PC-3 (cell line): ENCODE measurements around the gene LPIN2. TPM values are rescaled to one million over a fixed set of nuclear protein-coding genes. Genes with fewer than 3 reads are reported as not detected.
A peak's percentile ranks its signal among the peaks of the same experiment; 100 is the strongest.
"Not testable (repeated sequence)": the region's sequence is repeated elsewhere in the genome, so short reads cannot be mapped to it uniquely, and the experiment has no call there.

Experiments
- ATAC-seq: fragments of 200-7000 bp; cut with Tn5 transposase; 2 replicates; pipeline ENCODE4 v1.9.1; 2020; ENCODE audit warnings: mild to moderate bottlenecking, moderate library complexity
- BruUV-seq: library from RNA; stranded (reverse); fragments of 400-500 nt; replicated peaks from 2 replicates; lab custom pipeline; 2021; lab: Mats Ljungman, UMichigan
- CTCF ChIA-PET: fragments of 300-600 bp; sonication (Branson Sonifier 250); formaldehyde crosslinking; loops from one replicate; lab custom pipeline; 2022; ENCODE audit warnings: antibody characterized with exemption; lab: Charles Lee
- POLR2A ChIA-PET: fragments of 300-600 bp; sonication (Branson Sonifier 250); formaldehyde crosslinking; loops from one replicate; lab custom pipeline; 2022; ENCODE audit warnings: antibody characterized with exemption; ENCODE audit not compliant: unreplicated experiment; lab: Charles Lee
- DNase-seq: peaks from one replicate; pipeline ENCODE4 v3.0.0-alpha.2; 2015
- H2AFZ ChIP-seq: fragments of 300-600 bp; sonication (generic); 2 replicates; pipeline ENCODE4 v1.6.0; 2016; ENCODE audit warnings: antibody characterized with exemption, low read length
- H3F3A ChIP-seq: fragments of 300-600 bp; sonication (generic); one replicate; pipeline ENCODE4 v1.6.0; 2017; ENCODE audit warnings: antibody characterized with exemption, low read length, control low read depth, mild to moderate bottlenecking; ENCODE audit not compliant: unreplicated experiment
- H3K27ac ChIP-seq: fragments of 300-600 bp; sonication (generic); 2 replicates; pipeline ENCODE4 v1.5.1; 2016; ENCODE audit warnings: mild to moderate bottlenecking, low read length
- H3K27me3 ChIP-seq: fragments of 300-600 bp; sonication (generic); 2 replicates; pipeline ENCODE4 v1.6.1; 2016; ENCODE audit warnings: low read length, mixed read lengths
- H3K36me3 ChIP-seq: fragments of 300-600 bp; sonication (generic); 2 replicates; pipeline ENCODE4 v1.6.1; 2016; ENCODE audit warnings: low read depth, mixed run types, low read length, mixed read lengths
- H3K4me1 ChIP-seq: fragments of 300-600 bp; sonication (generic); 2 replicates; pipeline ENCODE4 v1.5.1; 2016; ENCODE audit warnings: low read length; ENCODE audit not compliant: insufficient read depth
- H3K4me2 ChIP-seq: fragments of 300-600 bp; sonication (generic); 2 replicates; pipeline ENCODE4 v1.6.0; 2016; ENCODE audit warnings: low read length
- H3K4me3 ChIP-seq: fragments of 300-600 bp; sonication (generic); 2 replicates; pipeline ENCODE4 v1.5.1; 2016; ENCODE audit warnings: mild to moderate bottlenecking, low read length, mixed read lengths
- H3K79me2 ChIP-seq: fragments of 300-600 bp; sonication (generic); 2 replicates; pipeline ENCODE4 v1.6.1; 2017; ENCODE audit warnings: low read length, mixed read lengths
- H3K9ac ChIP-seq: fragments of 300-600 bp; sonication (generic); 2 replicates; pipeline ENCODE4 v1.6.0; 2016; ENCODE audit warnings: mild to moderate bottlenecking, low read length
- H3K9me2 ChIP-seq: fragments of 300-600 bp; sonication (generic); replicated peaks from 2 replicates; pipeline ENCODE4 v1.6.1; 2016; ENCODE audit warnings: mixed run types, low read length, mixed read lengths
- H3K9me3 ChIP-seq: fragments of 300-600 bp; sonication (generic); 2 replicates; pipeline ENCODE4 v1.6.1; 2016; ENCODE audit warnings: low read length, mixed read lengths
- H4K20me1 ChIP-seq: fragments of 300-600 bp; sonication (generic); 2 replicates; pipeline ENCODE4 v1.6.1; 2016; ENCODE audit warnings: low read length, mixed read lengths
- CTCF ChIP-seq: fragments of 300-600 bp; sonication (generic); conservative IDR thresholded peaks from 2 replicates; pipeline ENCODE4 v1.5.1; 2017; ENCODE audit warnings: antibody characterized with exemption, low read depth, mild to moderate bottlenecking, low read length
- EZH2 ChIP-seq: fragments of 300-600 bp; sonication (generic); IDR thresholded peaks from one replicate; pipeline ENCODE4 v1.6.1; 2017; ENCODE audit warnings: antibody characterized with exemption, mild to moderate bottlenecking, low read length; ENCODE audit not compliant: unreplicated experiment
- EZH2phosphoT487 ChIP-seq: fragments of 300-600 bp; sonication (generic); IDR thresholded peaks from 2 replicates; pipeline ENCODE4 v1.6.1; 2018; ENCODE audit warnings: mild to moderate bottlenecking, antibody characterized with exemption, low read length, borderline replicate concordance
- intact Hi-C: fragments of 100-400 bp; cut with micrococcal nuclease; formaldehyde crosslinking; loops from 2 replicates; pipeline ENCODE4 v1.9.0; 2023
- total RNA-seq: library from RNA; depleted of rRNA; stranded (reverse); fragments of >200 nt; gene quantifications from 2 replicates; pipeline ENCODE4 v1.2.3, GENCODE V29; 2014

LPIN2 gene
- total RNA-seq, 1 experiment from 2014 or later, result 9.8 TPM

GRCh38 chr18:3008541-3008940, 4.4 kb downstream of the LPIN2 start:
- TF ChIP-seq CTCF, result no peak
- TF ChIP-seq EZH2, result no peak
- TF ChIP-seq EZH2phosphoT487, result no peak
- H3K36me3 ChIP-seq, result 0 out of 2 replicates have a peak, but pooled peaks cover 5% of the 10 kb centered on the region
- H3K4me1 ChIP-seq, result peaks cover 22% of the 10 kb centered on the region
- no peaks in the 10 kb centered on the region for H3K9me2 ChIP-seq
- H3K9ac ChIP-seq, result no peak overlapping the region
- intact Hi-C loops, result no loop called here
- no TSS peak for BruUV-seq
- no peak overlapping the region for H3K27ac ChIP-seq
- ChIA-PET POLR2A (interaction anchor here (0.6 kb wide), 2 partner anchors 238 to 353 kb away, joined by 4 read pairs; no protein-coding TSS in a partner anchor), CTCF (interaction anchor here (0.6 to 1.5 kb wide), 3 partner anchors 76 to 157 kb away, joined by 3 to 4 read pairs (median 3); no protein-coding TSS in a partner anchor)
- H3K4me3 ChIP-seq, result no peak overlapping the region
- no peak overlapping the region for H2AFZ ChIP-seq
- DNase-seq (peak; percentile 91), ATAC-seq (peak; percentile 69)
- no peaks in the 10 kb centered on the region for H3F3A ChIP-seq
- no peaks in the 10 kb centered on the region for H3K27me3 ChIP-seq
- H3K4me2 ChIP-seq, result peak overlapping the region; percentile 27; the same call in 1 of the 2 replicates
- no peaks in the 10 kb centered on the region for H3K9me3 ChIP-seq
- no peaks in the 10 kb centered on the region for H4K20me1 ChIP-seq
- H3K79me2 ChIP-seq, result peaks cover 44% of the 10 kb centered on the region

GRCh38 chr18:3007491-3007890, 5.5 kb downstream of the LPIN2 start:
- no peak overlapping the region for H3K4me2 ChIP-seq
- DNase-seq (no peak), ATAC-seq (peak; percentile 8; the same call in 1 of the 2 replicates)
- H3K27ac ChIP-seq, result no peak overlapping the region
- H3K4me3 ChIP-seq, result no peak overlapping the region
- POLR2A ChIA-PET, result interaction anchor here (0.6 kb wide), 1 partner anchor 105 kb away, joined by 7 read pairs; no protein-coding TSS in a partner anchor
- H3K4me1 ChIP-seq, result peaks cover 20% of the 10 kb centered on the region
- no peak overlapping the region for H3K9ac ChIP-seq
- no peaks in the 10 kb centered on the region for H3K9me2 ChIP-seq
- 0 out of 2 replicates have a peak, but pooled peaks cover 5% of the 10 kb centered on the region for H3K36me3 ChIP-seq
- H3K79me2 ChIP-seq, result peaks cover 44% of the 10 kb centered on the region
- H3F3A ChIP-seq, result no peaks in the 10 kb centered on the region
- CTCF ChIA-PET, result interaction anchor here (1.5 kb wide), 1 partner anchor 74 kb away, joined by 4 read pairs; no protein-coding TSS in a partner anchor
- no peak for TF ChIP-seq EZH2
- no peak for TF ChIP-seq EZH2phosphoT487
- no peak for TF ChIP-seq CTCF
- intact Hi-C loops, result no loop called here
- BruUV-seq, result no TSS peak
- H2AFZ ChIP-seq, result no peak overlapping the region
- no peaks in the 10 kb centered on the region for H4K20me1 ChIP-seq
- no peaks in the 10 kb centered on the region for H3K9me3 ChIP-seq
- no peaks in the 10 kb centered on the region for H3K27me3 ChIP-seq

- no peak overlapping the region for H3K27ac ChIP-seq
- no peaks in the 10 kb centered on the region for H3K9me3 ChIP-seq
- no peaks in the 10 kb centered on the region for H4K20me1 ChIP-seq
- BruUV-seq, result no TSS peak
- ATAC-seq (no peak), DNase-seq (no peak)
- H3K4me2 ChIP-seq, result no peak overlapping the region
- TF ChIP-seq CTCF, result no peak
- no peak for TF ChIP-seq EZH2phosphoT487
- TF ChIP-seq EZH2, result no peak
- peaks cover 24% of the 10 kb centered on the region for H3K79me2 ChIP-seq
- POLR2A ChIA-PET, result no interaction called here
- H3K9ac ChIP-seq, result no peak overlapping the region
- H3K36me3 ChIP-seq, result 0 out of 2 replicates have a peak, but pooled peaks cover 5% of the 10 kb centered on the region
- no peaks in the 10 kb centered on the region for H3F3A ChIP-seq
- intact Hi-C loops, result no loop called here
- peaks cover 7% of the 10 kb centered on the region for H3K4me1 ChIP-seq
- H3K4me3 ChIP-seq, result no peak overlapping the region
- H2AFZ ChIP-seq, result no peak overlapping the region
- no peaks in the 10 kb centered on the region for H3K9me2 ChIP-seq
- no peaks in the 10 kb centered on the region for H3K27me3 ChIP-seq
- CTCF ChIA-PET, result no interaction called here
These were observed 7.5 kb downstream of the LPIN2 start for GRCh38 chr18:3005462-3005861.

- H3K4me1 ChIP-seq, H2AFZ ChIP-seq, BruUV-seq, POLR2A ChIA-PET, H3K4me3 ChIP-seq, H3K4me2 ChIP-seq, H4K20me1 ChIP-seq, DNase-seq, CTCF ChIA-PET, H3K27me3 ChIP-seq, H3F3A ChIP-seq, H3K9me2 ChIP-seq, intact Hi-C loops, H3K9me3 ChIP-seq, H3K36me3 ChIP-seq, H3K27ac ChIP-seq, H3K9ac ChIP-seq, ATAC-seq: not testable (repeated sequence)
- H3K79me2 ChIP-seq, result peaks cover 17% of the 10 kb centered on the region
These were observed 9.2 kb downstream of the LPIN2 start for GRCh38 chr18:3003766-3004165.
